SK-N-MC (cell line): ENCODE data around the gene PHACTR2.

Source experiments
- EZH2 ChIP-seq: fragments of 200-600 bp; sonication (generic); IDR thresholded peaks from one replicate; pipeline ENCODE4 v1.6.1; 2017; ENCODE audit warnings: antibody characterized with exemption
- POLR2AphosphoS5 ChIP-seq: IDR thresholded peaks from 2 replicates; pipeline ENCODE4 v1.6.1; 2012; ENCODE audit warnings: mild to moderate bottlenecking, low read depth, low read length, borderline replicate concordance

DNA sequence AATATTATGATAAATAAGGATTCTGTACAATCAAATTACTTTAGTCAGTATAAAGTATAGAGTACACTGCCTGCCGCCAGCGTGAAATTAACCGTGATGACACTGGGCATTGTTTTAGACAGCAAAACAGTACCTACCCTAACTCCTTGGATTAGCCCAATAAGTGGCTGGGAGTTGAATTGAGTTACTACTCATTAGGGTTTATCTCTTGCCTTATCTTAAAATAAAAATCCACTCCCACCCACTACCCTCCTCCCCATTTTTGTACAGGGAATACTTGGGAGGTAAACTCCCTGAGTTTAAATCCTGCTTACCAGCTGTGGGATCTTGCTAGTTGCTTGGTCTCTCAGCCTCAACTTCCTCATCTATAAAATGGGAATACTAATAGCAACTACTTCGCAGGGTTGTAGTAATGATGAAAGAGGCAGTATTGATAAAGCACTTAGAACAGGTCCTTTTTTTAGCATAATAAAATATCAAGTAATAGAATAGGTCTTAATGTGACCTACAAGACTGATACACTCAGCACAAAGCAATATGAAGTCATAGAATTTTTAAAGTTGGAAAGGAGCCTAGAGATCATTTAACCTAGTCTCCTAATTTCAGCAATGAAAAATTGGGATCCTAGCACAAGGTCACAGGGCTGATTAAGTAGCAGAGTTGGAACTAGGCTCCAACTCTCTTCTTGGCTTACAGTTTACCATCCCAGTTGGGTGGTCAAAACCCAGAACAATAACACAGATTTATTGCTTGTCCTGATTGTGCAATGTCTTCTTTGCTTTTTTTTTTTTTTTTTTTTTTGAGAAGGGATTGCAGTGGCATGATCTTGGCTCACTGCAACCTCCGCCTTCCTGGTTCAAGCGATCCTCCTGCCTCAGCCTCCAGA lies 23.8 kb downstream of the PHACTR2 start:
- no peak for TF ChIP-seq EZH2
- TF ChIP-seq POLR2AphosphoS5 = no peak
